Caco-2 (cell line): ENCODE results near the gene VWA8. TPM values are rescaled to one million over a fixed set of nuclear protein-coding genes. Genes with fewer than 3 reads are reported as not detected.

Experiments
- BruUV-seq: library from RNA; stranded (reverse); fragments of 400-500 nt; replicated peaks from 2 replicates; lab custom pipeline; 2021; lab: Mats Ljungman, UMichigan
- CTCF ChIA-PET: fragments of 300-600 bp; sonication (Branson Sonifier 250); formaldehyde crosslinking; loops from one replicate; lab custom pipeline; 2022; ENCODE audit warnings: antibody characterized with exemption; lab: Charles Lee
- POLR2A ChIA-PET: fragments of 300-600 bp; sonication (Branson Sonifier 250); formaldehyde crosslinking; loops from one replicate; lab custom pipeline; 2022; ENCODE audit warnings: antibody characterized with exemption; lab: Charles Lee
- DNase-seq, 2 experiments: peaks; one replicate each; pipeline versions ENCODE4 v3.0.0 to v3.0.0-alpha.2; 2020 to 2022
- H3K27me3 ChIP-seq: replicated peaks from 2 replicates; pipeline ENCODE4 v1.6.0; 2011; ENCODE audit warnings: low read length; ENCODE audit not compliant: control insufficient read depth, insufficient read depth
- H3K36me3 ChIP-seq: 2 replicates; pipeline ENCODE4 v1.5.1; 2011; ENCODE audit warnings: low read length; ENCODE audit not compliant: control insufficient read depth, insufficient read depth
- H3K4me1 ChIP-seq: fragments of 250-450 bp; sonication (Bioruptor Pico); 2 replicates; pipeline ENCODE4 v1.5.1; 2020; ENCODE audit warnings: mild to moderate bottlenecking
- H3K4me3 ChIP-seq: 2 replicates; pipeline ENCODE4 v1.5.1; 2011; ENCODE audit warnings: low read depth, mild to moderate bottlenecking, control low read depth, low read length
- H3K9me3 ChIP-seq: fragments of 250-450 bp; sonication (Bioruptor Pico); 2 replicates; pipeline ENCODE4 v1.5.1; 2020; ENCODE audit warnings: mild to moderate bottlenecking, moderate library complexity
- H3K27ac Mint-ChIP-seq: one replicate; pipeline ENCODE4 v1.8.0; 2022; ENCODE audit warnings: mixed read lengths; ENCODE audit not compliant: unreplicated experiment
- H3K27me3 Mint-ChIP-seq: one replicate; pipeline ENCODE4 v1.8.0; 2022; ENCODE audit warnings: mixed read lengths; ENCODE audit not compliant: insufficient read depth, unreplicated experiment
- H3K36me3 Mint-ChIP-seq: one replicate; pipeline ENCODE4 v1.8.0; 2022; ENCODE audit warnings: mild to moderate bottlenecking, mixed read lengths; ENCODE audit not compliant: insufficient read depth, unreplicated experiment
- H3K4me1 Mint-ChIP-seq: one replicate; pipeline ENCODE4 v1.8.0; 2022; ENCODE audit warnings: low read depth, mixed read lengths; ENCODE audit not compliant: unreplicated experiment
- H3K4me3 Mint-ChIP-seq: one replicate; pipeline ENCODE4 v1.8.0; 2022; ENCODE audit warnings: mild to moderate bottlenecking, moderate library complexity, mixed read lengths; ENCODE audit not compliant: unreplicated experiment
- H3K9me3 Mint-ChIP-seq: one replicate; pipeline ENCODE4 v1.8.0; 2022; ENCODE audit warnings: mixed read lengths; ENCODE audit not compliant: unreplicated experiment
- intact Hi-C: fragments of 100-400 bp; cut with micrococcal nuclease; formaldehyde crosslinking; loops from one replicate; pipeline ENCODE4 v1.10.0; 2022; ENCODE audit not compliant: unreplicated experiment
- total RNA-seq: library from RNA; stranded (reverse); gene quantifications from 2 replicates; pipeline ENCODE4 v1.2.3, GENCODE V29; 2022
- TF ChIP-seq, protein P1 (sequence below), 2 experiments: fragments of 200-600 bp in 1 of 2; IDR thresholded peaks; 1 replicate in 1 of 2; 2 replicates in 1 of 2; pipeline versions ENCODE4 v1.5.1 to v1.8.0; 2011 to 2022; ENCODE audit warnings: antibody characterized with exemption in 1 of 2, control low read depth in 1 of 2, inconsistent platforms in 1 of 2, low read depth in 1 of 2, low read length in 1 of 2, mild to moderate bottlenecking in 1 of 2, moderate library complexity in 1 of 2; ENCODE audit not compliant: insufficient read depth in 1 of 2, severe bottlenecking in 1 of 2, unreplicated experiment in 1 of 2

The VWA8 gene
- total RNA-seq, 1 experiment from 2014 or later = 20.7 TPM

DNA sequence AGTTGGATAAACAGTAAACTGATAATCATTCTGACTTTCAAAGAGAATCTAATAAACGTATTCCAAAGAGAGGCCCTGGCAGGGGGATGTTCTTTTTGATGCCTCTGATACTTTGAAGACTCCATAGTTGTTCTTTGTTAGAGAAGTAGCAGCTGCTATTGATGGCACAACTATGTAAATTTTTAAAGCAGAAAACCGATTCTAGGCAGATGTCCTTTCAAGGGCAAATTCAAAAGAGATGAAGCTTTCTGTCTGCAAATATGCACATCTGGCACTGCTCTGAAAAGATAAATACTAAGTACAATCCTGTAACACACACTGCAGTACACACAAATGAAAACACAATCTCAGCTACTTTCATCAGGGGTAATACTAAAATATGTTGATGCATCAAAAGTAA, 250.1 kb downstream of the VWA8 start:
- Histone ChIP-seq H3K27me3 (no peaks in the 10 kb centered on the region), H3K36me3 (no peaks in the 10 kb centered on the region), H3K9me3 (no peaks in the 10 kb centered on the region), H3K4me3 (no peak overlapping the region), H3K4me1 (no peaks in the 10 kb centered on the region)
- ChIA-PET POLR2A (no interaction called here), CTCF (no interaction called here)
- intact Hi-C loops = no loop called here
- BruUV-seq = no TSS peak
- DNase-seq = no peak
- TF ChIP-seq, protein P1, sequence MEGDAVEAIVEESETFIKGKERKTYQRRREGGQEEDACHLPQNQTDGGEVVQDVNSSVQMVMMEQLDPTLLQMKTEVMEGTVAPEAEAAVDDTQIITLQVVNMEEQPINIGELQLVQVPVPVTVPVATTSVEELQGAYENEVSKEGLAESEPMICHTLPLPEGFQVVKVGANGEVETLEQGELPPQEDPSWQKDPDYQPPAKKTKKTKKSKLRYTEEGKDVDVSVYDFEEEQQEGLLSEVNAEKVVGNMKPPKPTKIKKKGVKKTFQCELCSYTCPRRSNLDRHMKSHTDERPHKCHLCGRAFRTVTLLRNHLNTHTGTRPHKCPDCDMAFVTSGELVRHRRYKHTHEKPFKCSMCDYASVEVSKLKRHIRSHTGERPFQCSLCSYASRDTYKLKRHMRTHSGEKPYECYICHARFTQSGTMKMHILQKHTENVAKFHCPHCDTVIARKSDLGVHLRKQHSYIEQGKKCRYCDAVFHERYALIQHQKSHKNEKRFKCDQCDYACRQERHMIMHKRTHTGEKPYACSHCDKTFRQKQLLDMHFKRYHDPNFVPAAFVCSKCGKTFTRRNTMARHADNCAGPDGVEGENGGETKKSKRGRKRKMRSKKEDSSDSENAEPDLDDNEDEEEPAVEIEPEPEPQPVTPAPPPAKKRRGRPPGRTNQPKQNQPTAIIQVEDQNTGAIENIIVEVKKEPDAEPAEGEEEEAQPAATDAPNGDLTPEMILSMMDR (IDR thresholded peaks at IDR 0.05; ENCODE audit: insufficient read depth in 1 of 2, low read depth in 1 of 2, low read length in 1 of 2, severe bottlenecking in 1 of 2, unreplicated experiment in 1 of 2) = no peak
- no peak overlapping the region for H3K27ac Mint-ChIP-seq
- H3K36me3 Mint-ChIP-seq = peaks cover 16% of the 10 kb centered on the region
- no peak overlapping the region for H3K4me3 Mint-ChIP-seq
- H3K9me3 Mint-ChIP-seq = no peaks in the 10 kb centered on the region
- peaks cover 13% of the 10 kb centered on the region for H3K4me1 Mint-ChIP-seq
- H3K27me3 Mint-ChIP-seq = no peaks in the 10 kb centered on the region

DNA sequence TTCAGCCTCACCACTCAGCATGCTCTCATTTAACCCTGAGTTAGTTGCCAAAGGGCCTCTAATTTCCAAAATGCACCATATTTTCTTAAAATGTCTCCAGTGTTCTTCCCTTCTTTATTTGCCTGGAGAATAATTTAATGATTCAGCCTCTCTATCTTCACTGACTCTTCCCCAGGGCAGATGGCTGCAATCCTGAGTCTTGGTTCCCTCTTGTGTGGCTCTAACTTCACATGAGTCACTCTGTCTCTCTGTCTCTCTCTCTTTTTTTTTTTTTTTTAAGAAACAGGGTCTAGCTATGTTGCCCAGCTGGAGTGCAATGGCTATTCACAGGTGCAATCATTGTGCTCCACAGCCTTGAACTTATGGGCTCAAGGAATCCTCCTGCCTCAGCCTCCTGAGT, 251.4 kb downstream of the VWA8 start:
- no peaks in the 10 kb centered on the region for H3K27me3 Mint-ChIP-seq
- ChIA-PET POLR2A (no interaction called here), CTCF (no interaction called here)
- H3K4me1 ChIP-seq = no peaks in the 10 kb centered on the region
- no peak overlapping the region for H3K4me3 Mint-ChIP-seq
- no TSS peak for BruUV-seq
- H3K4me3 ChIP-seq = no peak overlapping the region
- no peak overlapping the region for H3K27ac Mint-ChIP-seq
- no peaks in the 10 kb centered on the region for H3K9me3 ChIP-seq
- intact Hi-C loops = no loop called here
- H3K36me3 ChIP-seq = no peaks in the 10 kb centered on the region
- TF ChIP-seq, protein P1 (IDR thresholded peaks at IDR 0.05; ENCODE audit: insufficient read depth in 1 of 2, low read depth in 1 of 2, low read length in 1 of 2, severe bottlenecking in 1 of 2, unreplicated experiment in 1 of 2) = no peak
- no peaks in the 10 kb centered on the region for H3K27me3 ChIP-seq
- H3K9me3 Mint-ChIP-seq = no peaks in the 10 kb centered on the region
- peaks cover 13% of the 10 kb centered on the region for H3K4me1 Mint-ChIP-seq
- H3K36me3 Mint-ChIP-seq = peaks cover 16% of the 10 kb centered on the region
- DNase-seq = no peak

GRCh38 chr13:41708713-41709112, 252.2 kb downstream of the VWA8 start:
- no peaks in the 10 kb centered on the region for H3K9me3 ChIP-seq
- intact Hi-C loops = no loop called here
- H3K4me1 Mint-ChIP-seq = peaks cover 13% of the 10 kb centered on the region
- no TSS peak for BruUV-seq
- TF ChIP-seq, protein P1 (IDR thresholded peaks at IDR 0.05; ENCODE audit: insufficient read depth in 1 of 2, low read depth in 1 of 2, low read length in 1 of 2, severe bottlenecking in 1 of 2, unreplicated experiment in 1 of 2) = no peak
- no peak overlapping the region for H3K4me3 ChIP-seq
- CTCF ChIA-PET = no interaction called here
- no peaks in the 10 kb centered on the region for H3K27me3 ChIP-seq
- no peaks in the 10 kb centered on the region for H3K4me1 ChIP-seq
- H3K36me3 Mint-ChIP-seq = peaks cover 16% of the 10 kb centered on the region
- no peaks in the 10 kb centered on the region for H3K36me3 ChIP-seq
- POLR2A ChIA-PET = no interaction called here
- no peak for DNase-seq
- no peaks in the 10 kb centered on the region for H3K9me3 Mint-ChIP-seq
- no peaks in the 10 kb centered on the region for H3K27me3 Mint-ChIP-seq
- H3K4me3 Mint-ChIP-seq = no peak overlapping the region
- no peak overlapping the region for H3K27ac Mint-ChIP-seq
